GM21576 (cell line): Measurements from ENCODE around the gene RHBDD1.
A peak's percentile ranks its signal among the peaks of the same experiment; 100 is the strongest.

Source experiments
- ATAC-seq: cut with Tn5 transposase; IDR thresholded peaks from one replicate; pipeline ENCODE4 v1.9.1; 2021; ENCODE audit warnings: mild to moderate bottlenecking, moderate library complexity; ENCODE audit not compliant: unreplicated experiment

The RHBDD1 gene

GRCh38 chr2:226910384-226910783 lies 74.5 kb downstream of the RHBDD1 start:
- no peak for ATAC-seq

DNA sequence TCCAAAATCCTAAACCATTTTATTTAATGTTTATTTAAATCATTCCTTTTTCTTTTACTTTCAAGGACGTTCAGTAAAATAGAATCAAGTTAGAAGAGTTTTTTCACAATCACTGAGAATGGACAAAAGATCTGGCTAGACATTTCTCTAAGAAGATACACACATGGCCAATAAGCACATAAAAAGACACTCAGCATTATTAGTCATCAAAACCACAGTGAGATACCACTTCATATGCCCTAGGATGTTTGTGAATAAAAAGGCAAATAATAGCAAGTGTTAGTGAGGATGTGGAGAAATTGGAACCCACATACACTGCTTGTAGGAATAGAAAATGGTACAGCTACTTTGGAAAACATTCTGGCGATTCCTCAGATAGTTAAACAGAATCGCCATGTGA lies 76.1 kb downstream of the RHBDD1 start:
- no peak for ATAC-seq

DNA sequence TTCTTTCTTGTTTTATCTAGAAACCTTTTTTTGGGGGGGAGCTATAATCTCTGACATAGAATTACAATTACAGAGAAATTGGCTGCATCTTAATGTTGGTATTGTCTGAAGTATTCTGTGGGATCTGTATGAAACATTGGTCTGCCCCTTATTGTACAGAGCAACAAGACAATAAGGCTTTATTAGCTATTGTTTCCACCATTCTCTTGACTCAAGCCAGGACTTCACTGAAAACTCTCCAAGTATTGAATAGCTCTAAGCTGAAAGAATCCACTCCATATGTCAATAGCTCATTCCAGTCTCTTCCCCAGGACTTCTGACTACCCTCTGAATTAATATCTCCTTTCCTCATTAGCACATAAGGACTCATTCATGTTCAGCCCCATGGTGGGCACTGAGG lies 77.8 kb downstream of the RHBDD1 start:
- ATAC-seq = no peak

GRCh38 chr2:226915846-226916360 lies 80.0 kb downstream of the RHBDD1 start:
- no peak for ATAC-seq

DNA sequence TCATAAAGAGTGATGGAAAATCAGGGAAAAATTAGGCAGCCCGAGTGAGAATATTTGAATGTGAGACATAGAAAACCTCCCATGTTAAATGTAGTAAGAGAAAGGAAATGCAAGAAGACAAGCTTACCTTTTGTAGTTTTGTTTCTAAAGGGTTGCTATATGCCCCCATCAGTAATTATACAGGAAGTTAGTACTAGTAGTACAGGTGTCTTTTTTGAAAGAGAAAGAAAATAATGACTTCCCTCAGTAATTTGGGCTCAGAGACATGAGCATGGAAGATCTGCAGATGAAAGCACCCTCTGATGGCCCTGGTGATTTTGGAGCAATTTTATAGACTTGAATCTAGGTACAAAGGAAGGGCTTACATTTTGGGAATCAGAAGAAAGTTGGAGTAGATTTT lies 80.8 kb downstream of the RHBDD1 start:
- peak; percentile 81 for ATAC-seq

DNA sequence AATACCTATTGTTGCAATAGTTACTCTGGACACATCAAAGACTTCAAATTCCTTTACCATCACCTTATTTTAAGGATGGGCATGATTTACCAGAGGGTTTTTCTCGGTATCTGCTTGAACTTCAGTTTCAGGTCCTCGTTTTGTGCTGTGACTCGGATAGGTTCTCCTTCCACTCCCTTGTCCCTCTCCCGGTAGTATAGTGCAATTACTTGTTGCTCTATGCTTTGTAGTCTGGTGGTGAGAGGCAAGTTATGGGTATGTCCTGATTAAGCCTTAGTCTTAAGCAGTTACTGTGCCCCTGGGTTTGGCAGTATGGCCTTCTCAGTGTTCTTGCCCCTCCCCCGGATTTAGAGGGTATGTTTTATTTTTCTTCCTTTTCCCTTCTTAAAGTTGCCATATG lies 96.6 kb downstream of the RHBDD1 start:
- no peak for ATAC-seq

DNA sequence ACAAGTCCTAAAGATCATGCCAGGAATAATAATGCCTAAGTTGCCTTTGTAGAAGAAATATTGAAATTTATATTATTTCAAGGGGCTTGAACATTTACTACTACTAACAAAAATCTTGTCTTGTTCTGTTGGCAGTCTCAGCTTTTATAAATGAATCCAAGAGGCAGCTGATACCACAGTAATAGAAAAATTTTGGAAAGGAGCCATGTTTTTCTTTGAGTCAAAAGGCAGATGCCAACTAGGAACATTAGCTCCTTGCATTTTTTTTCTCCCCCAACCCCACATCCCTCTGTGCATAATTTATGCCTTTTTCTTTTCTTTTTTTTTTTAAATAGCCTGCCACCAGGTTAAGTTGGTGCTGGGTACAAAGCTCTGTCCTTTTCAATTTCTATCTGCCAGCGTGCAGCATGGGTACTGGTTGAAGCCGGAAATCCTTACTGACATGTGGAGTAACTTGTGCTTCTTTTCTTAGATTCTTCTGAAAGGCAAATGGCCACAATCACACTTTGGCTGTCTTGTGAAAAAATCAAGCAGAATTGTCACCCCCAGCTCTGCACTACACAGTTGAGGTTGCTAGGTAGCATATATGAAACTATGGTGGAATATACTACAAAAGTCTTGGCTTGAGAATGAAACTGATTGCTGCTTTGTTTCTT lies 98.8 kb downstream of the RHBDD1 start:
- no peak for ATAC-seq

DNA sequence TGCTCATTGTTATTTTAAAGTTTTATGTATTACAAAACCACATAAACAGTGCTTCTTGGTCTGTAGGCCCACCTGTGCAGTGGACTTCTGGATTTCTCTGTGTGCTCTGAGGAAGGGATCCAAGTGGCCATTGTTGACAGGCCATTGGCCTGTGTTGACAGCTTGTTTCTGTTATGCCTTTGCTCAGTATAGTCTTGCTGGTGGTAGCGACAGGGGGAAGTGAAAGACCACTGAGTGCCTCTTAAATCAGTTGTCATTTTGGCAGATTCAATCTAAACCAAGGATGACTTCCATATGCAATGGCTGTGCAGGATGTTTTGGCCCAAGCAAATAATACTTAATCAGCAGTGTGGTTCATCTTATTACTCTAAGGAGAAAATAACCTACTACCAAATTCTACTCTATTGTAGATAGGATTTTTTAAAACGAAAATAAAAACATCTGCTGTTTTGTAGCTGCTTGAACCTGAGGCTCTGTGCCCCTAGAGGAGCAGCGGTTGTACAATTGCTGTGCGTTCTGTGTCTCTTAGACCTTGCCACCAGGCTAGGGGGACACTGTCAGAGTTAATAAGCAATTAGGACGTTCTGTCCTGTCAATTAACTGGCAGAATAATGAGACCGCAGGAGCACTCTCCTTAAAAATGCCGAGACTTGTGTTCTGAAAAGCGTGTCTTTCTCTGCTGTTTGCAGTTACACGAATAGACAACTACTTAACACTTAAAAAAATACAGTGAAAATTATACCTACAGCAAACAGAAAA lies 108.2 kb downstream of the RHBDD1 start:
- peak; percentile 72 for ATAC-seq

GRCh38 chr2:226953206-226953605 lies 117.4 kb downstream of the RHBDD1 start:
- no peak for ATAC-seq

DNA sequence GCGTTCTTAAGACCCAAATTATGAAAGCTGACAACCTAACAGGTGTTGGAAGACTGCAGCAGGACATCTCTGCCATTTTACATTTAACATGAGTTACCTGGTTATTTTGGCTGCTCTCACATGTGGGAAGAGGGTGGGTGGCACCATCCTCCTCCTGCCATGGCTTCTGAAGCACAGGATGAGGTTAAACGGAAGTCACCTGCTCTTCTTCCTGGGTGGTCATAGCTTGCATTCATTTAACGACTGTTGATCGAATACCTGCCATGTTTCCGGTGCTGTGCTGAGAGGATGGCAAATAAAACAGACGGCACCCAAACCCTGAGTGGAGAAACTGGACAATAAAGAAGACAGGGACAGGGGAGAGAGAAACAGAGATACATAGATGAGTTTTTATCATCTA lies 118.0 kb downstream of the RHBDD1 start:
- no peak for ATAC-seq

GRCh38 chr2:226956659-226957058 lies 120.8 kb downstream of the RHBDD1 start:
- no peak for ATAC-seq

- ATAC-seq = no peak
These were observed 123.6 kb downstream of the RHBDD1 start for GRCh38 chr2:226959418-226959817.

DNA sequence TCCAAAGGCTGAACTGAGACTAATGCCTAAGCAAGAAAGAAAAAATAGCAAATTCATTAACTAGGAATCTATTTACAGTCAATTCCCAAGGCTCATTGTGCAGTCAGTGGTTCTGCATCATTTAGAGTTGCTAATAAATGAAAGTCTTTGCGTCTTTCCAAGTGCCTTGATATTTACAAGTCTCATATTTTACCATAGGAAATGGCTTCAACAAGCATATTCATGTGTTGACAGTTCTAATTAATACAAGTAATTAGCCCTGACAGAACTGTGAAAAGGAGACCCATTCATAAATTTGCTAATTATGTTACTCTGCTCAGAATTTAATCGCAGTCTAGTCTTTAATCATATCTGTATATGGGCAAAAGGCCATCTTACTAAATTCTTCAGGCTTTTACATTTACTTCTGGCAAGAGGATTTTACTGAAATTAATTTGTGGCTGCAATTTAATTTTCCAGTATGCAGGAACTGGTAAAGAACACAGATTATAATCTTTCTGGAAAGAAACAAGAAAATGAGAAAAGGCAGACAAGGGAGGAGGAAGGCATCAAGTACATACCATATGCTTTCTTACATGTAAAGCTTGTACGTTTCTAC lies 126.4 kb downstream of the RHBDD1 start:
- ATAC-seq = no peak

DNA sequence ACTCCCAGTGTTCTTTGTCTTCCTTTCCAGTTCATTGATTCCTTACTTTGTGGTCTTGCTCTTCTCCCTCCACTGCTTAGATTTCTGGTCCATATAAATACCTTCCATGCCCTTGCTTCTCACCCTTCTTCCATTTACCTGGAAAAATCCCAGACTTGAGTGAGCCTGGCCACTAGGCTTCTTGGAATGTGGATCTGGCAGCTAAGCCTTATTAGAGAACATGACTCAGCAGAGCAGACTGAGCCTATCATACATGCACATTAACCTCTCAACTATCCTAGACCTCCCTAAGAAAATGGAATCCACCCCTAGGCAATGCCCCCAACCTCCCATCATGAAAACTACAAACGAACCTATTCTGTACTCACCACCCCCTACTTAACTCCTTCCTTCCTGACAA lies 127.7 kb downstream of the RHBDD1 start:
- no peak for ATAC-seq

DNA sequence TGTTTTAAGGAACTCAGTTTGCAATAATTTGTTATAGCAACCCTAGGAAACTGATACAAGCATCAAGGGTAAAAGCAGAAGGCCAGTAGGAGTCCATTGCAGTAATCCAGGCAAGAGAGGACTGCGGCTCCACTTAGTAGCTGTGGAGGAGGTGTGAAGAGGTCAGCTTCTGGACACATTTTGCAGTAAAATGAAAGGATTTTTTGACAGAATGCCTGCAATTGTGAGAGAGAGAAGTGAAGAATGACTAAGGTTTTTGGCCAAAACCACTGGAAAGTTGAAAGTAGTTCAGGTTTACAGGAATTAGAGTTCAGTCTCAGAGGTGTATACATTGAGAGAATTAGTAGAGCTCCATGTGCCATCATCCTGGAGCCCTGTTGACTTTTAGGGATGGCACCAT lies 129.5 kb downstream of the RHBDD1 start:
- ATAC-seq = no peak

- ATAC-seq = no peak
These were observed 133.7 kb downstream of the RHBDD1 start for GRCh38 chr2:226969417-226970080.

GRCh38 chr2:226970362-226970761 lies 134.5 kb downstream of the RHBDD1 start:
- ATAC-seq = peak; percentile 80

GRCh38 chr2:226971084-226971483 lies 135.2 kb downstream of the RHBDD1 start:
- peak; percentile 37 for ATAC-seq

GRCh38 chr2:226971770-226972169 lies 135.9 kb downstream of the RHBDD1 start:
- ATAC-seq = no peak

- no peak for ATAC-seq
These were observed 138.0 kb downstream of the RHBDD1 start for GRCh38 chr2:226973816-226974215.

GRCh38 chr2:226977775-226978190 lies 141.9 kb downstream of the RHBDD1 start:
- no peak for ATAC-seq
